Germinal center (tissue), 1 donor: Measurements from ENCODE around the gene POLL.
A peak's percentile ranks its signal among the peaks of the same experiment; 100 is the strongest.
"Not testable (repeated sequence)": the region's sequence is repeated elsewhere in the genome, so short reads cannot be mapped to it uniquely, and the experiment has no call there.

Experiments used
- DNase-seq: peaks from one replicate; pipeline ENCODE4 v3.0.0; 2012; ENCODE audit warnings: mixed read lengths, low spot score

The POLL gene

GRCh38 chr10:101611096-101611905, 23.2 kb upstream of the POLL start:
- DNase-seq, result no peak

GRCh38 chr10:101609481-101609880, 21.4 kb upstream of the POLL start:
- DNase-seq, result no peak

DNA sequence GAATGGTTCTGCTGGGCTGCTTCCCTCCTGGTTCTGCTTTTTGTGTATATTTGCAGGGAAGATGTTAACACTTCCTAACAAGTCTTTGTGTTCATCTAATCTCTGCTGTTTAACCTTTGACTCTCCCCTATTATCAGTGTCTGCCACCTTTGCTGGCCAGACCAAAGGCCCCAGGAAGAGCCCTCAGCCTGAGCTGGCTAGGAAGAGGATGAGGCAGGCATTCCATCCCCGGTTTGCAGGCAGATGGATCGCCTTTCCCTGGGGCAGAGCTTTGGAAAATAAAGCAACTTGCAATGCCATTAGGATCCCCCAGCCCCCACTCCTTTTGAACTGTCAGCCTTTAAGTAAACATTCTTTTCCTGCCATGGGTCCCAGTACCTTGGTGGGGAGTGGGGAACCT, 19.1 kb upstream of the POLL start:
- DNase-seq, result no peak

GRCh38 chr10:101602761-101603398, 14.8 kb upstream of the POLL start:
- peak; percentile 84 for DNase-seq

DNA sequence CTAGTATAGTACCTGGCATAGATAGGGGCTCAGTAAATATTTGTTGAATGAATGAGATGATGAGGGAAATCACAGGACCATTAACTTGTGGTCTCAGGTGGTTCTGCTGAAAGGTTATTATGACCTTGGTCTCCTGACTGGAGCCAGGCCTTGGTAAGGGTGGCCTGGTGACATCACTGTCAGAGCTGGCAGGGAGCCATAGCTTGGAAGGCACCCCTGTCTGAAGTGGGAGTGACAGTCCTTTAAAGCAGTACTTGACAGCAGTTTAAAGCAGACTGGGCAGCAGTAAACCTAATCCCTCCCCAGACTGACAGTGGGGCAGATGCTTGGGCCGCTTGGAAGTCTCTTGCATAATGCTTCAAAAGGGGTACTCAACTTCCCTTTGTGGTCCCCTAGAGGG, 13.5 kb upstream of the POLL start:
- no peak for DNase-seq

DNA sequence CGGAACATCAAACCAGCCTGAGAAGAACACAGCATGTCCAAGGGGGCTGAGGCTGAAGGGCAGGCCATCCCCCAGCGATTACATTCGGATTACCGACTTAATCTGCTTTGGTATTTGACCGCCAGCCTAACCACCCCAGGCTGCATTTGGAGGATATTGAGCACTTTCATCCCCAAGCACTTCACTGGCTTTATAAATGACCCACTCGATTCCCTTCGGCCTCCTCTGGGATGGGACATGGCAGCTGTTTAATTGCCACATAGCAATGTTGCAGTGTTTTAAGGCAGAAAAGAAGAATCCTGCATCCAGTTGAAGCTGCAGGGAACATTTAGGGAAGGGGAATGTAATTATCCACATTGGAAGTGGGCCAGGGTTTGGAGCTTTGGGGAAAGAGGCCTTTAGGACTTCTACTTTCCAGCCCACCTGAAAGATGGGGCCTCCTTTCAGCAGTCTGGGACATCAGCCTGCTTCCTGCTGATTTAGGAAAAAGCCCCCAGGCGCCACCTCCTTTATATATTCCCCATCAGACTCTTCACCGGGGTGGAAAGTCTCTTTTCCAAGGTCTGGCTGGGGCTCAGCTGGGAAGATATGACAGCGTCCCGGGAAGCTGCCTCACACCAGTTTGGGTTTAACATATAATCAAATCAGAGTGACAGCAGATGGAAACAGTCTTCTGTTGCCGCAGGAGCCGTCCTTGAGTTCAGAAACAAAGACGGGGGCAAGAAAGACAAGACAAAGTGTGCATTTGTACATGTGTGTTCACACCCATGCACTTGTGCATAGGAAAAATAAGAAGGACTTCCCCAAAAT, 9.2 kb upstream of the POLL start:
- no peak for DNase-seq

DNA sequence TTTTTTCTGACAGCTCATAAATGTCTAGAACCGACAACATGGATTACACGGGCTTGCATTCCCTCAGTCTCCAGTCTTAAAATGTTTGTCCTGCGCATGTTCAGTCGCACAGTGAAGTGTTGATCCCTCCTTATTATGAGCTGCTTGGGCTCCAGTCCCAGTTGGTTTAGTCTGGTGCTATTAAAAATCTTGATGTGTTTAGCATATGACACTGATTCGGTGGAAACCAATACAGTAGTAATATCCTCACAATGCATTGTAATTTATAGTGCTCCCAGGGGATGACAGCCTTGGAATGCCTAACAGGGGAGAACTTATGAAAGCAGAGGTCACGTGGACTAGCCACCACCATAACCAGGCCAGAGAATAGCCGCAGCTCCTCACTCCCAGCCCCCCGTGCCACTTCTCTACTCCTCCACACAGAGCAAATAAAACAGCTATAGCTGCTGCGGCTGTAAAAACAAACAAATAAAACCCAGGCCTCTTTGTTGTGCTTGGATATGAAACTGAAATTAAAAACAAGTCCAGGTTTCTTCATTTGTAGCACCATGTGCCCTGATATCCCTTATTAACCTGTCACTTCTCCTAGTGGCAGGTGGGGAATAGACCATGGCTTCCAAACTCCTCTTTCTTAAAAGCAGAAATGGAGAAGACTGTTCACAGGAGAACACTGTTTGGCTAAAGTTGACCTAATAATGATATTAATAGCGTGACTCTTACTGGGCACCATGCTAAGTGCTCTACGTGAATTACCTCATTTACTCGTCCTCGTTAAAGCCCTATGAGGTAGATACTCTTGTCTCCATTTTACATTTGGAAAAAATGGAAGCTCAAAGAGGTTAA, 7.8 kb upstream of the POLL start:
- no peak for DNase-seq

- not testable (repeated sequence) for DNase-seq
These were observed 5.3 kb upstream of the POLL start for GRCh38 chr10:101593331-101593730.

- DNase-seq, result no peak
These were observed 822 bp upstream of the POLL start for GRCh38 chr10:101588879-101589278.

DNA sequence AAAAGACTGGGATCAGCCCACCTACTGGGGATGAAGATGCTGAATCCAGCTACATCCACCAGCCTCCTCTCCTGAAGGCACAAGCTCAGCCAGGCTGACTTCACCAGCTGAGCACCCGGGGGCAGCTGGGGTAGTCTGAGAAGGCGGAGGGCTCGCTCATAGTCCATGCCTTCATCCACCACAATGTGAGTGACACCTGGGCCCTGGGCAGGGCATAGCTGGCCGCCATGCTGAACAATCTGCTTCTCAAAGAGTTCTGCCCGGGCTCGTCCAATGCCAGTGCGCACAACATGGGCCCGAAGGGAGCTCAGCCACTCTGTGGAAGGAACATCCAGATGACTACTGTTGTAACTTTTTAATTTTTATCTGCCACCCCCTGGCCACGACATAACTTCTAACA, 2.2 kb downstream of the POLL start:
- DNase-seq, result no peak

GRCh38 chr10:101580486-101581399, 7.3 kb downstream of the POLL start:
- no peak for DNase-seq

- DNase-seq, result no peak
These were observed 8.6 kb downstream of the POLL start for GRCh38 chr10:101579516-101579870.

GRCh38 chr10:101578803-101579515, 9.1 kb downstream of the POLL start:
- DNase-seq, result no peak

- no peak for DNase-seq
These were observed 9.9 kb downstream of the POLL start for GRCh38 chr10:101578192-101578591.

- DNase-seq, result no peak
These were observed 10.8 kb downstream of the POLL start for GRCh38 chr10:101577121-101577871.

GRCh38 chr10:101576211-101576863, 11.7 kb downstream of the POLL start:
- DNase-seq, result no peak

- DNase-seq, result no peak
These were observed 12.4 kb downstream of the POLL start for GRCh38 chr10:101575580-101576210.

DNA sequence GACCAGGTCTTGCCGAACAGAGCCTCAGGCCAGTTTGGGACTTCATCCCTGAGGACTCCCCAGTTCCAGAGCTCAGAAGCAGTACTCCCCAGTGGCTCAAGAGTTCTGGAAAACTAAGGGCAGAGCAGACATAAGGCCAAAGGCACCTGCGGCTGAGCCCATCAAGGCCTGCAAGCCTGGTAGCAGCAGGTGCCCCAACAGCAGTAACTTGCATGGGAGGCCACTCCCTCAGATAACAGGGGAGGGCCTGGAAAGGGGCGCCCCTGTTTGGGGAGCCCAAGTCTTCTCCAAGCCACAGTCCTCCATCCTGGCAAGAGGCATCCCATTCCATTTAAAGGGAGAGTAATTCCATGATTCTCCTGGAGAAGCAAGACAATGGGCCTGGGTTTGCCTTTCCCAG, 13.0 kb downstream of the POLL start:
- DNase-seq, result no peak
